HG02642 (cell line): ENCODE results near the gene BCL6.

Experiments
- ATAC-seq: cut with Tn5 transposase; IDR thresholded peaks from one replicate; pipeline ENCODE4 v1.9.1; 2021; ENCODE audit warnings: mild to moderate bottlenecking; ENCODE audit not compliant: unreplicated experiment, poor library complexity

Gene BCL6

DNA sequence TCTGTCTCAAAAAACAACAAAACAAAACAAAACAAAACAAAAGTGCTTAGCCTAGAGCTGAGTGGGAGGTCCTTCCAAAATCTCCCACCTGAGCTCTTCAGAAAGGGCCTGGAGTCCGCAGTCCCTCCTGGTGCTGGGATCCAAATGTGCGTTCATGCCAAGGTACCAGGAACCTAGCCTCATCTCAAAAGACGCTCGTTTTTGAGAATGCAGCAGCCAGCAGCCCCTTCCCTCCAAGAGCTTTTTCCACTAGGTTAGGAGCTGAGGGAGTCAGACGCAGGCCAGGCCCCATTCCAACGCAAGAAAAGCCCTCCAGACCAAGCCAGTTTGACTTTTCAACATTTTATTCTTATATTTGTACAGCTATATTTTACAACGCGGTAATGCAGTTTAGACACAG is 24.2 kb downstream of the BCL6 start:
- no peak for ATAC-seq

DNA sequence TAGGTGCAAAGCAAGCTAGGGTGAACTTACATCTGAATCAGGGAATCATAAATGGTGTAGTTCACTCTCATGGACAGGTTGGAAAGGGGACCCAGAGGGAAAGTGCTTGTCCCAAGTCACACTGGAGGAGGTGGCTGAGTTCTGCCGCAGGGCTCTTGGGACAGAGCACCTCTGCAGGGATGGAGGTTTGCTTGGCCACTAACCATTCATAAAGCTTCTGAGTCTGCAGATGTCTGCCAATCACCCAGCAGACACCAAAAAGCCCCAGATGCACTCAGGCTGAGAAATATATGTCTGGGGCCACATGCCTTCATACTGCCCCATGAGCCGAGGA is 25.0 kb downstream of the BCL6 start:
- no peak for ATAC-seq

DNA sequence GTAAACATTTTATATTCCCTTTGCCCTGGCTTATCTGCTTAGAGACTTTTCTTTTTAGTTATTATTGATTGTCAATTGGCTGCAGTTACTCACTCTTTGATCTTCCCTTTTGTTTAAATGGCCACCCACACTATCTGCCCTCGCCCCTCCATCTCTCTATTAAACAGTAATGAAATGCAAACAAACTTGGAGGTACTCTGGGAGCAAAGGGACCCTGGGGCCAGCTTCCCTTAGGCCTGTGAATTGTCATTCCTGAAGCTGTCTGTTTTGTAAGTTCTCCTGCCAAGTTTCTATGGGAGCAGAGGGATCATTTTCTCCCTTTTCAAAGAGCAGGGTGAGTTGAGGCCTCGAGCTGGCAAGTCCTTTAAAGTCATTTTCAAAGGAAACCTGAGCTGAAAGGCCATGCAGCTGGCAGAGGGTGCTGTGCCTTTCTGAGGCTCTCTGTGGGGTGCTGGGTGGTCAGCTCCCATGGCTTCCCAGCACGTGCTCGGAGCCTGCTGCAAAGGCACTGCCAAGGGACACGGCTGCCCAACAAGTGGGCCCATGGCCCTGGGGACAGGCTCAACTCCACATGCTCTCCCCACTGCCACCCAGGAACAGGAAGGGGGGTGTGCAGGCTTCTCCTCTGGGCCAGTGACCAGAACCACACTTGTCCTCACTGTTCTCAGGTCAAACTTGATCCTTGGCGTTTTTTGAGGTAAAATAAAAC is 25.5 kb downstream of the BCL6 start:
- no peak for ATAC-seq

DNA sequence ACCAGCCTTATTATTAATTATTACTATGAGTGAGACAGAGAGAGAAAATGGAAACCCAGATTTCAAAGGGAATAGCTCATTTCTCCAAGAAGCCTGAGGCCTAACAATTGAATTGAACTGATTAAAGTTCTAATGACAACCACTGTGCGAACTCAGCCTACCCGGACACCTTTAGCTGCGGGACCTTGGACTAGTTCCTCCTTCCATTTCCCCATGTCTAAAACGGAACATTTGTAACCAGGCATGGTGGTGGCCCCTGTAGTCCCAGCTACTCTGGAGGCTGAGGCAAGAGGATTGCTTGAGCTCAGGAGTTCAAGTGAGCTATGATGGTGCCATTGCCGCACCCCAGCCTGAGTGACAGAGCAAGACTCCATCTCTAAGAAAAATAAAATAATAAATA is 26.5 kb downstream of the BCL6 start:
- ATAC-seq: no peak

DNA sequence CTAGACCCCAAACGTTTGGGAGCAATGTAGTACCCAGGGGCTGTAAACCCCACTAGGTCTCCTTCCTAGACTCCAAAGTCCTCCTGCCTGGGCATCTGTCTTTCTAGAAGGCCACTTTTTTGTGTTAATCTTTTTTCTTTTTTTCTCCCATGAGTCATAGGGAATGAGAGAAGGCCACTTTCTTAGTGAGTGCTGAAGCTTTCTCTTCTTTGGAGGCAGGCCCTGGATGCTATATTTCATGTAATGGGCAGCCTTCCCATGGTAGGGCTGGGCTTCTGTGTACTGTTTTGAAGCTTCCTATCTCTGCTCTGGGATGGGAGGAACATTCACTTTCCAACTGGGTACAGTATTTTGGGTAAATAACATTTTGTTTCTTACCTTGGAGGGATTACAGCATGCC is 27.7 kb downstream of the BCL6 start:
- ATAC-seq: no peak

DNA sequence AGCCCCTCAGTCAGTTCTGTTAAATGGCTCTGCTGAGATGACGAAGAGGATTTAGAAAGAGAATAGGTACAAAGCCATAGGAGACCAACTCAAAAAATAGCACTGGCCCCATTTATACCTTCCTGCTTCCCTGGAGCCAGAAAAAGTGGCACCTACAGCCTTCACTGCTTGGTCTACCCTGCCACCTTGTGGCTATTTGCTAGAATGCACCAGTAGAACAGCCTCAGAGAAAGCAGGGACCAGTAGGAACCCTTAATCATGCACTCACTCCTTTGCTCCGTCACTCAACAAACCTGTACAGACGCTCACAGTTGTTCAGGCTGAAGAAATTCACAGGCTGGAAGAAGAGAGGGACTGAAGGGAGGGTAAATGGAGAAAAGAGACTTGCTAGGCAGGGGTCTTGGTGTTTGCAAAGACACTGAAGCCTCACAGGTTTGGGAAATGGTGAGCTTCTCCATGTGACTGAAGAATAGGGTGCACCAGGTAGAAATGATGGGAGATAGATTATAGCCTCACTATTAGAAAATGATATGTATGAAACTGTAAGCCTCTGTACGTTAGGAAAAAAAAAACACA is 30.8 kb downstream of the BCL6 start:
- peak; percentile 93 for ATAC-seq

DNA sequence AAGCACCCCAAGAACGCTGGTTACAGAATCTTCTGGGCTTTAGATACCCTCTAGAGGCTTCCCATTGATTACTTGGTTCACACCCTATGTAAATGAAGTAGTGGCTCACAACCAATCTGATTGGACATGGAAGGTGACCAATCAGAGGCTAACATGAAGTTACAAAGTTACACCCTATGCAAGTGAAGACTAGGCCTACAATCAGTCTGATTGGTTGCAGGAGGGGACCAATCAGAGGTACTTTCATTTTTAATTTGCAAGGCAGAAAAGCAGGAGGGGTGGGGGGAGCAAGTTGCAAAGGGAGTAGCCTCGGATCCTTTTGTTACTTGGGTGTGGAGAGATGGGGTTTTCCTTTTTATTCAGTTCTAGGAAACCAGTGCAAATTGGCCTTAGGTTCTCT is 31.8 kb downstream of the BCL6 start:
- no peak for ATAC-seq

DNA sequence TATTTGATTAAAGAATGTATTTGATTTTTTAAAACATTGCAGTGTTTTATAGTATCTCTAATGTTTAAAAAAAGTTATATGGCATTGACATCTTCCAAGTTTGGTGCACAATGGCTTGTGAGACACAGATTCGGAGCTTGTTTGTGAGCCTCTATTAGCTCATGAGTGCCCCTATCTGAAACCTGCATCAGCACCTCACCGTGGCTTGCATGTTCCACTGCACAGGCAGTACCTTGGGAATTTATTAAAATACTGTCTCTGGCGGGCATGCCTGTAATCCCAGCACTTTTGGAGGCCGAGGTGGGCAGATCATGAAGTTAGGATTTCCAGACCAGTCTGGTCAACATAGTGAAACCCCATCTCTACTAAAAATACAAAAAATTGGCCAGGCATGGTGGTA is 36.1 kb downstream of the BCL6 start:
- no peak for ATAC-seq

DNA sequence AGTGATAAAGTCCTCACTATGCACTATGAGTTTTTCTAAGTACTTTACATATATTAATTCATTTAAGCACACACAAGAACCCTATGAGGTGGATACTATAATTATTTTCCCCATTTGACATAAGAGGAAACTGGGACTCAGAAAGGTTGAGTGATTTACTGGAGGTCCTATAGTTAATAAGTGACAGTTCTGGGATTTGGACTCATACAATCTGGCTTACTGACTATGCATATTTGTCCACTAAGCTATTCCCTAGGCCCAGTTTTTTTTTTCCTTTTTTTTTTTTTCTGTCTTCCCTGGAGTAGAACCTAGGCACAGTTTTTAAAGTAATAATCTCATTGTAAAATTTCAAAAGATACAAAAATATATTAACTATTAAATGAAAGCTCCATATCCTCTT is 36.6 kb downstream of the BCL6 start:
- no peak for ATAC-seq

DNA sequence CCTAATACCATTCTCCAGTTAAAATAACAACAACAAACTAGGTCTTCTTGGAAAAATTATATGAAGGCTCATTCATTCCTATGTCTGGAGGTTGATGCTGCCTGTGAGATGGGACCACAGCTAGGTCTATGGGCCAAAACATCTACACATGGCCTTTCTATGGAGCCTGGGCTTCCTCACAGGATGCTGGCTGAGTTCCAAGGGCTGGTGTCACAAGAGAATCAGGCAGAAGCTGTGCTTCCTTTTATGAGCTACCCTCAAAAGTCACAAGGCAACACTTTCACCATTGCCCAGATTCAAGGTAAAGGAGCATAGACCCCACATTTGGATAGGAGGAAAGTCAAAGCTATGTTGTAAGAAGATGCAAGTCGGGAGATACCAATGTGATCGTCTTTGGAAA is 38.3 kb downstream of the BCL6 start:
- ATAC-seq: no peak

DNA sequence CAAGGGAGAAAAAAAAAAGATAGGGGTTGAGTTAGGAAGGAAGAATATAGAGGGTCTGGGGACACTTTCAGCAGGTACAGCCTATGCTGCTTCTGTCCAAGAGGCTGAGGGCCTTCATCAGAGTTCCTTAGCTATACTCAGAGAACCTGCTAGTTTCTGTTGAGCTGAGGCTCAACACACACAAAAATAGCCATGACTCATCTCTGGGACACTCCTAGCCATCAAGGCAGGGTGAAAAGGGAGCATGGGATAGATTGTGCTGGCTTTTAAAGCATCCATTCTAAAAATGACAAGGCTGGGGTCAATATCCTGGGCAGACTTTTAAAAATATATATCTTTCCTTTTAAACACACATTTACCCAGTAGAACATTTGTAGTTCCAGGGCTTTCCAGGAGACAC is 40.1 kb downstream of the BCL6 start:
- ATAC-seq: no peak

DNA sequence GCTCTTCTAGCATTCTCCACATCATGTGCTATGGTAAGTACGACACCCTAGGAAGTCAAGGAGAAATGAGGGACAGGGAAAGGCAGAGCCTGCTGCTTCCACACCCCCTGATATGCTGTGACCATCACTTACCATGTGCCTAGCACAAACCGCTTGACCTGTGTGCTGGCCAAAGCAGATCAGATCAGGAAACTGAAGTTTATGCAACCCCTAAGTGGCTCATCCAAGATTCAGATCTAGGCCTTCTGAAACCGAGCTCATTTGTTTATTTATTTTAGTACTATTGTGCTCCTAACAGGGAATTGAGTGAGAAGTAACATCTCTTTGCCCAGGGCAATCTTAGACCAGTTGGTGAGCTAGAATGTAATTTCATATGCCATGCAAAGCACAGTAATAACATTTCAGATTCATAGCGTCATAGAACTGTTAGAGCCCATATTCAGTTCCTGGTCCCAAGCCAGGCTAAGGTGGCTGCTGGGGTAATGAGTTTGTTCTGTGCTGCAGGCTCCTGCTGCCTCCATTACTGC is 42.7 kb downstream of the BCL6 start, which contains the start of gene RTP2:
TSS of gene RTP2 (minus strand) at position 51 of the 527 bp plus-strand sequence. CDS start 429 bp downstream, outside the sequence.
- ATAC-seq: no peak

DNA sequence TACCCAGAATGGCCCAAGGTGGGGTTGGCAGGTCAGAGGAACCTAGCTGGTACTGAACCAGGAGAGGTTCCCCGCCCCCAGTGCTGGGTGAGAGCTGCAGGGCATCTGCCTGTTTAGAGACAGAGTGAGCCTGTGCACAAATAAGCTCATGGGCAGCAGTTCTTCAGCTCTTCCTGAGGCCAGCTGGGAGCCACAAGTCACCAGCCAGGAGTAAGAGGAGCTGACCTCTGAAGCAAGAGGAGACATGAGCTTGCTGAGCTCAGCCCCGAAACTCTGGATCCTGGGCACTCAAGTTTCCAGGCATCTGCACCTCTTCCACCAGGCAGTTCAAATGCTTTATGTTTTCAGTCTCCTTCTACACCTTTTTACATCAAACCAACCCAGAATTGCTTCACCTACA is 45.0 kb downstream of the BCL6 start:
- no peak for ATAC-seq

DNA sequence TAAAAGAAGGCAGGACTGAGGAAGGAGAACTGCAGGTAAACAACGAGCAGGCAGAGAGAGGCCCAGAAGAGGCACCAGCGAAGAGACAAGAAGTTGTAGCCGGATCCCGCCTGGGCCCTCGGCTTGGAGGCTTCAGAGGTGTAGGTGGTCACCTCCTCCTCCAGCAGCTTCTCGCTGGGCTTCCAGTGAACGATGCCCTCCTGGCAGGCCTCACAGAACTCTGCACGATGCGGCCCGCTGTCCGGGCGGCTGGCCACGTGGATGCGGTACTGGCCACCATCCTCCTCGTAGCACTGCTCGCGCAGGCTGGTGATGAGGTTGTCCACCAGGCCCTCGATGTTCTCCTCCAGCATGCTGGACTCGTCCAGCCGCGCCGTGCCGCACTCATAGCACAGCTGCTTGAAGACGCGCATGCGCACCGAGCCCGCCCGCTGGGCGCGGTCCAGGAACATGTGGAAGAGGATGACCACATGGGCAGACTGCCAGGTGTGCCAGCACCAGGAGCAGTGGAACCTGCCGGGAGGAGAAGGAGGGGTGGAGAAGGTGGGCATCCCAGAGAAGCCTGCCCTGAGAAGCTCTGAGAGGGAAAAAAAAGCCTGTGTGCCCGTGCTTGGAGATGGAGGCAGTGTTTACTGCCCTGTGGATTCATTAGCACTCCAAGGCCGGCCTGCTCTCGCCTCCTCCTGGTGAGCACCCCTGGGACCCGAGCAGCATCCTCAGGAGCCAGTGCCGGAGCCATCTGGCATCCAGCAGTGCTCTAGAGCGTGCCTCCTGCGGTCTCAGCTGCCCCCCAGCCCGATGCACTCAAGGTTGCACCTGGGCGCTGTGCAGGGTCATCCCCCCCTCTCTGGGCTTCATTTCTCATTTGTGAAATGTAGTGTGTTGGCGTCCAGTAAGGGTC is 46.5 kb downstream of the BCL6 start:
- ATAC-seq: no peak

DNA sequence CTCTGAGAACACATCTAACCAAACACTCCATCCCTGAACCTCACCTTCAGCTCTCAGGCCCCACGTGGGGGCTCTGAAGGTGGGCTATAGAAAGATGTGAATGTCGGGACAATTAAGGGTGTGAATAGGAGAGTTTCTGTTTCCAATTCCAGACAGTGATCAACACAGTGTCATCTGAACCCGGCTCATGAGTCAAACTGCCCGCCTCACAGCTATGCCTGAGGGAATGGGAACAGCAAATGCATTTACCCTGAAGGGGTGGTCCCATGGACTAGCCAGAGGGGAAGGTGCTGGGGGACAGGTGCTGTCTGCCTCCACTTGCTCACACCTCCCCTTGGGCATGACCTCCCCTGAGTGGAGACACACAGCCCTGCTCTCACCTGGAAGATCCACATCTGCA is 49.2 kb downstream of the BCL6 start:
- ATAC-seq: no peak

DNA sequence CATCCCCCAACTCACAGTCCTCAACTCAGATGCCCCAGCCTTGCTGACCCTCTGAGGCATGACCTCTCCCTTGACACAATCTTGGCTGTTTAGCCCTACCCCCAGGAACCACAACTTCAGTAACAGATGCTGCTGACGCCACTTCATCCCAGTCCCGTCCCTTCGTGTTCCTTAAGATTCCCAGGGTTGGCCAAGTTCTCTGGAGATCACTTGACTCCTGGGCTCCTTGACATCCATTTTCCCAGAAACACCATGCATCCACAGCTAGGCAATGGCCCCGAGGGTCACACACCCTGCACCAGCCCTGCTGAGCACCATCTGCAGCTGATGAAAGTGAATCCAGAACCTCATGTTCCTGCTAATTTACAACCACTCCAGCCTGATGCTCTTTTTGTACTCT is 49.8 kb downstream of the BCL6 start:
- ATAC-seq: no peak

DNA sequence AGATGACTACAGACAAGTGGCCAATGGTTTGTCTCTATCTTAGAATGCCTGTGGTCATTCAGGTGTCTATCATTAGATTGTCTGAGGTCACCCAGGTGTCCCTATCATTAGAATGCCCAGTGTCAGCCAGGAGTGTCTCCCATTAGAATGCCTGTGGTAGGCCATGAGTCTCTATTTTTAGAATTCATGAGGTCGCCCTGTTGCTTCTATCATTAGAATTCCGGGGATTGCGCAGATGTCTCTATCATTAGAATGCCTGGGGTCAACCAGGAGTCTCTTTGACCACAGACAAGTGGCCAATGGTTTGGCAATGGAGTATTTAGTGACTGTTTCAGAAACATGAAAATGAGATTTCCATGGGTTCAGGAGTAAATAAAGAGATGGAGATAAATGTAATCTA is 50.5 kb downstream of the BCL6 start:
- ATAC-seq: no peak

DNA sequence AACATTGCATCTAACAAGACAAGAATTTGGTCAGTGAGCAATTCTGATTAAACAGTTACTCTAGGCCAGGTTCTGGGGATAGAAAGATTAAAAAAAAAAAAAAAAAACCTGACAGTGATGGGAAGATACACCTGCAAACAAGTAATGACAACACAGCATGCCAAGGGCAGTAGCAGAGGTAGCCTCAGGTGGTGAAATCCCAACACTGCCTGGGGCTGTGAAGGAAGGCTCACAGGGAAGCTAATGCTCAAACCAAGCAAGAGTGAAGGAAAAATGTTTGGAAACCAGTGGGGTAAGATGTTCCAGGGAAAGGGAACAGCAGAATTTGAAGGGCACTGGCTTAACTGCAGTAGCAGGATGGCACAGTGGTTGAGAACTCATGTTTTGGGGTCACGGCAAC is 51.8 kb downstream of the BCL6 start:
- ATAC-seq: no peak

DNA sequence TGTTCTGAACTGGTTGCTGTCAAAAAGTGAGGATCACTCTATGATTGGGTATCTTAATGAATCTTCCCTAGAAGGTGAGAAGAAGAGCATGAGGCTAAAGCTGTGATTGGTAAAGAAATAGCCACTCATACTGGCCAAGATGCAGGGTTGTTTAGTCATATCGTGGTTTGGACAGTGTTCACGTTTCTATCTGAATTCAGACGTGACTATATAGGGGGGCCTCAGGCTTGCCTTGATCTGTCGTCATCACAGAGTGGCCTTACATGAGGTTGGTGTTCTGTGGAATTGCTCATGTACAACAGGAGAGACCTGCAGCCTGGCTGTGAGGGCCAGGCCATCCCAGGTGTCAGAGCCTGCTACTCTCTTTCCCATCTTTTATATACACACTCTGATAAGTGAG is 55.3 kb downstream of the BCL6 start:
- ATAC-seq: no peak

DNA sequence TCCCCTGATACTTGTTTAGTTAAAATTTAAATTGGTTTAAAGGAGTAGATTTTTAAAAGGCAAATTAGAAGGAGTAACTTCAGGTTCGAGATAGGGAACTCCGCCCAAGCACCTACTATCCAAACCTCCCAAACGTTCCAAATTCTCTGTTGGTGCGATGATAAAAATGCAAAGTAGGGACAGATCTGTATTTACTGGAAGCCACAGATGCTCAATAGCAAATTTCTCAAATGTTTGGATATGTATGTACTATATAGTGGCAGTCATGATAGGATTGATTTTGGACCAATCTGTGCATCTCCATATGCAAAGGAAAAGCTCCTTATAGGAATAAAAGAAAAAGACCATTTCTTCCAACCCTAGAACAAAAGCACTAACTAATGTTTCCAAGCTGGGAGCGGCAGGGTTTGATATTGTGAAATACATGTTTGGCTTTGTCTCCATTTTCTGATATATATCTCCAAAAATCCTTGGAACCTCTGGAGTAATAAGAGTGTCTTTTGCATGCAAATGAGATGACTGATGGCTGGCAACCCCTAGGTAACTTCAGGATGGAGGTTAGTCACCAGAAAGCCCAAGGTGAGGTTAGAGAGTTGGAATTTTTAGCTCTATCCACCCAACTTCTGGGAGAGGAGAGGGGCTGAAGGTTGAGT is 58.5 kb downstream of the BCL6 start:
- no peak for ATAC-seq

DNA sequence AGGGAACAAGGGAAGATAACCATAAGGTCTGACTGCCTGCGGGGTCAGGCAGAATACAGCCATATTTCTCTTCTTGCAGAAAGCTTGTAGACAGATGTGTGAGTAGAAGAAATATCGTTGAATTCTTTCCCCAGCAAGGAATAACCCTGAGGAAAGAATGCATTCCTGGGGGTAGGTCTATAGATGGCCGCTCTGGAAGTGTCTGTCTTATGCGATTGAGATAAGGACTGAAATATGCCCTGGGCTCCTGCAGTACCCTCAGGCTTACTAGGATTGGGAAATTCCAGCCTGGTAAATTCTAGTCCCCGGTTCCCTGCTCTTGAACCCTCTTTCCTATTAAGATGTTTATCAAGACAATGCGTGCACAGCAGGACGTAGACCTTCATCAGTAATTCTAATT is 59.3 kb downstream of the BCL6 start:
- no peak for ATAC-seq
